C4-2B (cell line): ENCODE results near the gene WFDC10B.

ENCODE experiments used
- H3K27ac ChIP-seq: fragments of 450-650 bp; 2 replicates; pipeline ENCODE4 v1.5.1; 2017
- CTCF ChIP-seq: fragments of 450-650 bp; conservative IDR thresholded peaks from 2 replicates; pipeline ENCODE4 v1.5.1; 2017; ENCODE audit warnings: mild to moderate bottlenecking
- ZFX ChIP-seq: fragments of 450-650 bp; IDR thresholded peaks from 2 replicates; pipeline ENCODE4 v1.6.1; 2017

WFDC10B gene

GRCh38 chr20:45704969-45705637, at the start of gene WFDC10B:
Gene WFDC10B, minus strand, starts transcription at chr20:45705019. Its CDS starts 19,027 bp downstream, at chr20:45685992.
- H3K27ac ChIP-seq, result no peak within 1 kb of the TSS
- no peak for TF ChIP-seq ZFX
- no peak for TF ChIP-seq CTCF

DNA sequence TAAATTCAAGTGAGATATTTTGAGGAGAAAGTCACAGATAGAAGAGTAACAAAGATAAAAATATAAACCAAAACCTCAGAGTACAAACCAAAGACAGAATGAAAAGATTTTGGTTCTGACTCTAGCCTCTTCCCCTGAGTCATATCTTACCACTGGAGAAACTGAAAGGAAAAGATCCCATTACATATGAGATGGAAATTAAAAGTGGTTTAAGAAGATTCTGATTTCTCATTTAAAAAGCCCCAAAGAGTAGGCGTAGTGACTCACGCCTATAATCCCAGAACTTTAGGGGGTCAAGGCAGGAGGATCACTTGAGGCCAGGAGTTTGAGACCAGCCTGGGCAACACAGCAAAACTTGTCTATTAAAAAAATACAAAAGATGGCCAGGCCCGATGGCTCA, 47.9 kb upstream of the WFDC10B start:
- H3K27ac ChIP-seq, result no peak overlapping the region
- TF ChIP-seq CTCF, result no peak
- no peak for TF ChIP-seq ZFX

- H3K27ac ChIP-seq, result no peak overlapping the region
- TF ChIP-seq ZFX (no peak), CTCF (no peak)
Observed at GRCh38 chr20:45751721-45752120, 46.9 kb upstream of the WFDC10B start.

DNA sequence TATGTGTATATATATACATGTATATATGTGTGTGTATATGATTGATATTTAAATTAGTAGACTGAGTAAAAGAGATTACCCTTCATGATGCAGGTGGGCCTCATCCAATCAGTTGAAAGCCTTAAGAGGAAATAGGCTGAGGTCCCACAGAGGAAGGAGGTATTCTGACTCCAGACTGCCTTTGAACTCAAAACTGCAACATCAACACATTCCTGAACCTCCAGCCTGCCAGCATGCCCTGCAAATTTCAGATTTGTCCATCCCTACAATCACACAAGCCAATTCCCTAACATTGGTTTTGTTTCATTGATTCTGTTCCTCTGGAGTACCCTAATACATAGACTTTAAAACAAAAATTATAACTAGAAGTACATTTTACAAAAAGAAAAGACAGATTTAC, 40.2 kb upstream of the WFDC10B start:
- H3K27ac ChIP-seq, result no peak overlapping the region
- no peak for TF ChIP-seq CTCF
- no peak for TF ChIP-seq ZFX

DNA sequence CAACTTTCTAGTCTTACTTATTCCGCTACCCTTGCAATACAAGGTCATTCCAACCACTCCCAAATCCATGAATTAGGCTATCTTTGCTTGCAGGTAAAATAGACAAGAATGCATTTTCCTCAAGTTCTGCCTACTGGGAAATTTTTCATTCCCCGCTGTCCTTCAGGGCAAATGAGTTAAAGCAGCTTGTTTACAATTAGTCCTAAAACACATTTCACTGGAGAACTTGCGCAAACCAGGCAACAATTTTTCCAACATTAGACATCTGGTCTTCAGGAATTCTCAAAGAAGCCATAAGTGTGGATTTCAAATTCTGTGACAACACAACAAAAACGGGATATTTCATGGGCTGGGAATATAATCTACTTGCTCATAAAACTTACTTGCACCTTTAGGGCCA, 37.8 kb upstream of the WFDC10B start:
- no peak for TF ChIP-seq ZFX
- no peak for TF ChIP-seq CTCF
- no peak overlapping the region for H3K27ac ChIP-seq

- H3K27ac ChIP-seq, result no peak overlapping the region
Observed at GRCh38 chr20:45735988-45736387, 31.2 kb upstream of the WFDC10B start.

GRCh38 chr20:45735552-45735951, 30.7 kb upstream of the WFDC10B start:
- TF ChIP-seq ZFX (no peak), CTCF (no peak)
- H3K27ac ChIP-seq, result no peak overlapping the region

More at GRCh38 chr20:45735988-45736387, 31.2 kb upstream of the WFDC10B start:
- TF ChIP-seq ZFX (no peak), CTCF (no peak)
